GM18499 (cell line): ENCODE measurements around the gene UMODL1.

Experiments
- ATAC-seq: cut with Tn5 transposase; IDR thresholded peaks from one replicate; pipeline ENCODE4 v1.9.1; 2021; ENCODE audit warnings: moderate number of reproducible peaks; ENCODE audit not compliant: insufficient read depth, unreplicated experiment

UMODL1 gene

GRCh38 chr21:42095581-42095980, 24.5 kb downstream of the UMODL1 start:
- no peak for ATAC-seq

- no peak for ATAC-seq
Observed at GRCh38 chr21:42096566-42096965, 25.4 kb downstream of the UMODL1 start.

DNA sequence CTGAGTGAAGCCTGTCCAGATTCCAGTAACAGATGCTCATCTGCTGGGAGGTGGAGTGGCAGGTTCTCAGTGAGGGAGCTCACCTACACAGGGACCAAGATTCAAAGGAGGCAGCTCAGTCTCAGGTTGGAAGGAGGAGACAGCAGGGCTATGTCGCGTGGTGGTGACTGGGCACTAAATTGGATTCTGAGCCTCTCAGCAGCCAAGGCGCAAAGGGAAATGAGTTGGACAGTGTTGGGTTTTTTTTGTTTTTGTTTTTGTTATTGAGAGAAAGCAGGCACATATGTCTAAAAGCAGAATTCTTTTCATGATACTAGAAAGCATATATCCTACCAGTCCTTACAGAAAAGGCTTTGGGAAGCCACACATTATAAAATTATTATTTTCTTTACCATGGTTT, 26.2 kb downstream of the UMODL1 start:
- ATAC-seq, result no peak

- ATAC-seq, result no peak
Observed at GRCh38 chr21:42097860-42098454, 26.8 kb downstream of the UMODL1 start.

DNA sequence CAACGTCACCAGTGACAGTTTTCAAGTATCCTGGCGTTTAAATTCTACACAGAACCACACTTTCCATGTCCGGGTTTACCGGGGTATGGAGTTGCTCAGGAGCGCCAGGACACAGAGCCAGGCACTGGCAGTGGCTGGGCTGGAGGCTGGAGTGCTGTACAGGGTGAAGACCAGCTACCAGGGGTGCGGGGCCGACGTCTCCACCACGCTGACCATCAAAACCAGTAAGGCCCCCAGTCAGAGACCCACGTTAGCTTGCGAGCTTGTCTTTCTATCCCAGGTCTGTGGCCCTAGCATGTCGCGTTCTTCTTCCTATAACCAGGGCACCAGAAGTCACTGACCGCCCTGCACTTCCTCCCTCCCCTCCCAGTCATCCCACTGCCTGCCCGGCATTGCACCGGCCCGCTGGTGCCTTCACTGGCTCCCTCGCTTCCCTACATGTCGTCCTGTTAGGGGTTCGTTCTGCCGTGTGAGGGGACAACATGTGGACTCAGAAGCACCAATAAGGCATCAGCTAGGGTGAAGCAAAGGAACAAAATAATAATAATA, 27.9 kb downstream of the UMODL1 start:
- ATAC-seq, result no peak

DNA sequence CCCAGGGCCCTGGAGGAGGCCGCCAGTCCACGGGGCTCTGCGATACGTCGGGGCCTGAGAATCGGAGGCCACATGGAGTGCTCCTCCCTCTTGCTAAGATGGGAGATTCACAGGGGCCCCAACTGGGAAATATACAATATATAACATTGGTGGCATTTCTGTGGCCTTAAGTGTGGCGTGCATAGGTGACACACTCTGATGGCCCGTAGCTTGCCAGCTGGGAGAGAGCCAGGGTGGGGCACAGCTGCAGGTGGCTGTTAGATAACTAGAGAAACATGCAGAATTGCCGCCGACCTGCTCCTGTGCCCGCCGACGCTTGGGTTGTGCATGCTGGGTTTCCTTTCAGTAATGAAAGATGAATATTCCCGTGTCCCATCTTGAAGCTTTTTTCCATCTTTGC, 30.1 kb downstream of the UMODL1 start:
- no peak for ATAC-seq

DNA sequence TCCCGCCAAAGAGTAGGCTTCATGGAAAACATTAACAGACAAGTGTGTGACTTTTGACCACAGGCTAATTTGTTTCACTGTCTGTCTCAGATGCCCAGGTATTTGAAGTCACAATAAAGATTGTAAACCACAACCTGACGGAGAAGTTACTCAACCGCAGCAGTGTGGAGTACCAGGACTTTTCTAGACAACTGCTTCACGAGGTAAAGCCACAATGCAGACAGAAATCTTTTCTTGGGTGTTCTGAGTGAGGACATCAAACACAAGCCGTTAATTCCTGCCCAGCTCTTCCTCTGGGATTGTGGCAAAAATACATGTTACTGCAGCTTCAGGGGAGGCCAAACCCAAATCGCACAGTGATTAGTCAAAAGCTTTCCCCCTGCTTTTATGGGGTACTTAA, 31.0 kb downstream of the UMODL1 start:
- no peak for ATAC-seq

DNA sequence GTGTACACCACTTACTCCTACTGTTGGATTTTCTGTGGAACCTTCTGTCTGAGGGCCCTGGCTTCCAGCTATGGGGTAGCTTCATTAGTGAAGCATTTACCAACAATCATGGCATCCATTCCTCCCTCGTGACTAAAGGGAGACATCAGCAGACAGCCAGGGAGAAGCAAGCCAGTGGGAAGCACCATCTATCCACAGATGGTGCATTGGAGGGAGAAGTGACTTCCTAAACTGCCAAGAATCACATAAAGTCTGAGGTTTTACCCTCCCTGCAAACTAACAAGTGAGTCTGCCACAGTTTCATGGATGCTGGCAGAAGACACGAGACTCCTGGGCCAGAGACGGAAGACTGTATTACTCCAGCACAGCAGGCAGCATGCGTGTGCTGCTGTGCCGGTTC, 31.4 kb downstream of the UMODL1 start:
- ATAC-seq, result no peak

- ATAC-seq, result no peak
Observed at GRCh38 chr21:42102991-42103390, 31.9 kb downstream of the UMODL1 start.

DNA sequence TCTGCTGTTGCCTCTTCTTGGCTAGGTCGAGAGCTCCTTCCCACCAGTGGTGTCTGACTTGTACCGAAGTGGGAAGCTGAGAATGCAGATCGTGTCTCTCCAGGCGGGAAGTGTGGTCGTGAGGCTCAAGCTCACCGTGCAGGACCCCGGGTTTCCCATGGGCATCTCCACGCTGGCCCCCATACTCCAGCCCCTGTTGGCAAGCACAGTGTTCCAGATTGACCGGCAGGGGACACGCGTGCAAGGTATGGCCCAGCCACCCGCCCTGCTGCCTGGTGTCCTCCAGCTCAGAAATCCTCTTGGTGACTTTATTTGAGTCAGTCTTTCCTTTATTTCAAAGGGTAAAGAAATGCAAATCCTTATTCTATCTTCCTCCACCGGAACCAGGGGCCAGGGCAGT, 32.7 kb downstream of the UMODL1 start:
- no peak for ATAC-seq

DNA sequence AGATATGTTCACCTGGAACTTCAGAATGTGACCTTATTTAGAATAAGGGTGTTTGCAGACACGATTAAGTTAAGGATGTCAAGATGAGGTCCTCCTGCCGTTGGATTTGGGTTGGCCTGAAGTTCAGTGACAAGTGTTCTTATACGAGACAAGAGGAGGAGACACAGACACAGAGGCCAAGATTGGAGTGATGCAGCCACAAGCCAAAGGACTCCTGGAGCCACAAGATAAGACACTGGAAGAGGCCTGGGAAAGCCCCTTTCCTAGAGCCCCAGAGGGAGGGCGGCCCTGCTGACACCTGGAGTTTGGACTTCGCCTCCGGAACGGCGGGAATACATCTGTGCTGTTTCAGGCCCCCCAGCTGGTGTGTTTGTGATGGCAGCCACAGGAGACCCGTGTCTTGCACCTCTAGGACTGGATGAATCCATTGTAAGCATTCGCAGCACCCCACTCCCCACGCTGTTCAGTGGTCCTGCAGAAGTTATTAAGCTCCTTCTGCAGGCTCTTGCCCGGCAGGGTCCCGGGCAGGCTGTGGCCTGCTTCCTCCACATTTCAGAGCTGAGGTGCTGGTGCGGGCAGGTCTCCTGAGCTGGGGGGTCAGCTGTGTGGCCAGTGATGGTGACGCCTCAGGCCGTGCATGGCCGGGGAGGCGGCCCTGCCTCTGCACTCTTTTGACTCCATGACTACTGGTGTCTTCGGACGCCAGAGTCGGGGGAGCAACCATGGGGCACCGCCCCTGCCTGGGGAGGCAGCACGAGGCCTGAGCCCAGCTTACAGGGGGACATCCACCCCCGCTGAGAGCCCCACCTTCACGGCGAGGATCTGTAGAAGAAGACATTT, 34.6 kb downstream of the UMODL1 start:
- no peak for ATAC-seq

GRCh38 chr21:42106425-42106824, 35.3 kb downstream of the UMODL1 start:
- no peak for ATAC-seq

DNA sequence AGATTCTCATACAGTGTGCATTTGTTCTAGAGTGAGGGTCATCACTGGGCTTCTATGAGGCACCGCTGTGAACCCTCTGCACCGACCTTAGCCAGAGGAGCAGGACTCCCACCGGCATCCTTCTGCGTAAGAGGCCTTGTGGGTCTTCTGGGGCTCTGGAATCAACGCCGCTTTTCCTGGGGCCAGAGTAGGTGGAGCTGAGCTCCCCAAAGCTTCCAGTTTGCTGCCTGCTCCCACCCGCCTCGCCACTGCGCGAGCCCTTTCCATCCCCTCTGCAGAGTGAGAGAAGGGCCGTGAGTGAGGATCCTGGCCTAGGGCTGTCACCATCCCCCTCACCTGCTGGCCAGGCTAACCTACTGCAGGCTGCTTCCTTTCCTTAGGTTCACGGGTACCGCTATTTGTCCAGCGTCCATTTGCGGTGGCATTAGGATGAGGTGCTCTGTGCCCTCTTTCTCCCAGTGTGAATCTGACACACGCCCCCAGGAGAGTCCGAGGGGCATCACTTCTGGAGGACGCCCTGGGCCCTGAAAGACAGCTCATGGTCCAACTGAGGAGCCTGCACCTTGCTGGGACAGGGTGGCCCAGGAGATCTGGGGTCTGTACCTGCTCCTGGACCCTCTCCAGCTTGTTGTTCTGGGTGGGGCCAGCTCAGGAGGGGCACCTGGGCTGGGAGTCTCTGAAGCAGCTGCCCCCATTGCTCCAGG, 36.2 kb downstream of the UMODL1 start:
- ATAC-seq, result no peak

GRCh38 chr21:42107881-42108553, 36.9 kb downstream of the UMODL1 start:
- ATAC-seq, result peak; percentile 78

DNA sequence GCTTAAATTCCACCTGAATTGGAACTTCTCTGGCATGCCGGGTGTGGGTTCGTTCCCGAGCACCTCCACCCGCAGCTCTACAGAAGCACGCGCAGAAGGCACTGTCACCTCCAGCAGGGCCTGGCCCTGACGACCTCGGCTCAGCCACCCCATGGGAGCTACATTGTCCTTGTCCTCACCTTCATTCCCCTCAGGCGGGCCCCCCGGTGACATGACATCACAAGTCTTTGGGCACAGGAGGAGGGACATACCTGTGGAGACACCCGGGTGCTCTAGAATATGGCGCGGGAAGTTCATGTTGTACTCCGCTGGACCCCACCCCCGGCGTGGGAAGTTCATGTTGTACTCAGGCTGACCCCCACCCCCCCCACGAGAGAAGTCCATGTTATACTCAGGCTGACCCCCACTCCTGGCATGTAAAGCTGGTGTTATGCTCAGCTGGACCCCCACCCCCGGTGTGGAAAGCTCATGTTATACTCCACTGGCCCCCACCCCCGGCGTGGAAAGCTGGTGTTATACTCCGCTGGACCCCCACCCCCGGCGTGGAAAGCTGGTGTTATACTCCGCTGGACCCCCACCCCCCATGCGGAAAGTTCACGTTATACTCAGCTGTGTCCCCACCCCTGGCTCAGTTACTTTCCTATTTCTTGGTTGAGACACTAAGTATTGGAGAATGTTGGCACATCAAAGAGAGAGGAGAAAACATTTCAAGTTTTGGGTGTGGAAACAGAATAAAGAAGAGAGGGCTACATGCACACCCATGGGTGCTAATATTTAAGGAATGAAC, 37.6 kb downstream of the UMODL1 start:
- ATAC-seq, result no peak

DNA sequence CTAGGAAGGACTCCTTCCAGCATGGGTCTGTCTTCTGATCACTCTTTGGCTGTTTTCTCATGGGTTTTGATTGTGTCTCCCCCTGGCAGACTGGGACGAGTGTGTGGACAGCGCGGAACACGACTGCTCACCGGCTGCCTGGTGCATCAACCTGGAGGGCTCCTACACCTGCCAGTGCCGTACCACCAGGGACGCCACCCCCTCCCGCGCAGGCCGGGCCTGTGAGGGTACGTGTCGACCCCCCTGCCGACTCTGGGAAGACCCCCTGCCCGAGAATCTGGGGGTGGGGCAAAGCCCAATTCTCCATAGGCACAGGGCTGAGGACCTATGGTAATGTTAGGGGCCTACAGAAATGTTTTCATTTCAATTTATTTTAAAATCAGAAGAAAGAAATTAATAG, 38.4 kb downstream of the UMODL1 start:
- ATAC-seq, result no peak

DNA sequence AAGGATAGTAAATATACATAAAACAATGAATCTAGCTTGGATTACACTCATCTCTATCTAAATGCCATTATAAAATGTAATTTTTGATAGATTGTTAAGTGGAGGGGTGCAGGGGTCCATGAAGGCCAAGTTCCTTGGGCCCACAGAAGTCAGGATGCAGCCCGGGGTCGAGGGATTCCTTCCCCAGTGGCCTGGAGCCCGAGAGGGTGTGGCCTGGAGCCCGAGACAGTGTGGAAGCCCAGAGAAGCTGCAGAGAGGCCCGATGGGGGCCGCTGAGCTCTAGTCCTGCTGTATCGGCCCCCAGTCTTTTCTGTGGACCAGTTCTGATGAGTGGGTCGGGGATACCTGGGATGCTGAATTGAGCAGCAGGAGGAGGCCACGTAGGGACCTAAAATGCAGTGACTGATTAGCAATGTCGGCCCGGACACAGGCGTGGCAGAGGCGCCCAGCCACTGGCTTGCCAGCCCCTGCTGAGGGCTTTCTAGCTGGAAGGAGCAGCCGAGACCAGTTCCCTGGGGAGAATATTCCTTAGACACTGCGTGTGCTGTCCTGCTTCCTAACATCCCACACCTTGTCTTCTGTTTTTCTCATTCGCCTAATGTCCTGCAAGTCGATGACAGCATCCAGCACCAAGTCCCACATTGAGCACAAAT, 38.9 kb downstream of the UMODL1 start:
- ATAC-seq, result no peak

DNA sequence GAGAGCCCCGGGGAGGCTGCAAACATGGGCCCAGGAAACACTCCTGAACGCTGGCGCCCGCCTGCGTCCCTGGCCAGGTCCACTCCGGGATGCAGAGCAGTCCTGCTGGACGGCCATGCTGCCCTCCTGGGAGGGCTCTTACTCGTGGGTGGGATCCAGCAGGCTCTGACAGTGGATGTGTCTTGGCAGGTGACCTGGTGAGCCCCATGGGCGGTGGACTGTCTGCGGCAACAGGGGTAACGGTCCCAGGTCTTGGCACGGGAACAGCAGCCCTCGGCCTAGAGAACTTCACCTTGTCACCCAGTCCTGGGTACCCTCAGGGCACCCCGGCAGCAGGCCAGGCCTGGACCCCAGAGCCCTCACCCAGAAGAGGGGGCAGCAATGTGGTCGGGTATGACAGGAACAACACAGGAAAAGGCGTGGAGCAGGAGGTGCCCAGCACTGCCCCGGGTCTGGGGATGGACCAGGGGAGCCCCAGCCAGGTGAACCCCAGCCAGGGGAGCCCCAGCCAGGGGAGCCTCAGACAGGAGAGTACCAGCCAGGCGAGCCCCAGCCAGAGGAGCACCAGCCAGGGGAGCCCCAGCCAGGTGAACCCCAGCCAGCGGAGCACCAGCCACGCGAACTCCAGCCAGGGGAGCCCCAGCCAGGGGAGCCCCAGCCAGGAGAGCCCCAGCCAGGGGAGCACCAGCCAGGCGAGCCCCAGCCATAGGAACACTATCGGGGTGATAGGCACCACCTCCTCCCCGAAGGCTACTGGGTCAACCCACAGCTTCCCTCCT, 39.8 kb downstream of the UMODL1 start:
- ATAC-seq, result no peak

- ATAC-seq, result no peak
Observed at GRCh38 chr21:42111470-42111743, 40.3 kb downstream of the UMODL1 start.
